Neural cell (in vitro differentiated cells): Measurements from ENCODE around the gene COL27A1. TPM values are rescaled to one million over a fixed set of nuclear protein-coding genes. Genes with fewer than 3 reads are reported as not detected.

Experiments
- H2AFZ ChIP-seq: fragments of 200-600, 300-800 bp; sonication (generic), shearing (Covaris generic); 2 replicates; pipeline ENCODE4 v1.6.0; 2014; ENCODE audit warnings: low read depth, mild to moderate bottlenecking, antibody characterized with exemption, low read length, moderate library complexity
- H3F3A ChIP-seq: fragments of 200-600 bp; shearing (Covaris generic); 2 replicates; pipeline ENCODE4 v1.6.1; 2016; ENCODE audit warnings: mild to moderate bottlenecking, moderate library complexity, mixed read lengths, antibody characterized with exemption, low read length; ENCODE audit not compliant: insufficient read depth, poor library complexity, severe bottlenecking
- H3K27ac ChIP-seq: fragments of 200-600, 300-800 bp; sonication (generic), shearing (Covaris generic); 2 replicates; pipeline ENCODE4 v1.5.1; 2014; ENCODE audit warnings: mild to moderate bottlenecking, low read length, moderate library complexity
- H3K27me3 ChIP-seq: fragments of 300-800, 200-600 bp; sonication (generic), shearing (Covaris generic); 2 replicates; pipeline ENCODE4 v1.6.0; 2014; ENCODE audit warnings: mild to moderate bottlenecking, low read depth, low read length, moderate library complexity; ENCODE audit not compliant: insufficient read depth
- H3K36me3 ChIP-seq: fragments of 300-800, 200-600 bp; sonication (generic), shearing (Covaris generic); 2 replicates; pipeline ENCODE4 v1.5.1; 2014; ENCODE audit warnings: mild to moderate bottlenecking, antibody characterized with exemption, low read length, moderate library complexity; ENCODE audit not compliant: insufficient read depth
- H3K4me2 ChIP-seq: fragments of 300-800, 200-600 bp; sonication (generic), shearing (Covaris generic); 2 replicates; pipeline ENCODE4 v1.6.0; 2014; ENCODE audit warnings: mild to moderate bottlenecking, low read length
- H3K4me3 ChIP-seq: fragments of 300-800, 200-600 bp; sonication (generic), shearing (Covaris generic); 2 replicates; pipeline ENCODE4 v1.5.1; 2014; ENCODE audit warnings: mild to moderate bottlenecking, low read length, moderate library complexity
- H3K79me2 ChIP-seq: fragments of 200-600 bp; shearing (Covaris generic); replicated peaks from 2 replicates; pipeline ENCODE4 v1.6.0; 2014; ENCODE audit warnings: mild to moderate bottlenecking, low read length, moderate library complexity; ENCODE audit not compliant: insufficient read depth
- H3K9ac ChIP-seq: fragments of 300-800, 200-600 bp; sonication (generic), shearing (Covaris generic); 2 replicates; pipeline ENCODE4 v1.6.1; 2016; ENCODE audit warnings: mild to moderate bottlenecking, low read length, mixed read lengths
- H3K9me2 ChIP-seq: fragments of 200-600 bp; shearing (Covaris generic); 2 replicates; pipeline ENCODE4 v1.6.1; 2016; ENCODE audit warnings: mild to moderate bottlenecking, low read length, mixed read lengths; ENCODE audit not compliant: insufficient read depth
- H3K9me3 ChIP-seq: fragments of 200-600, 300-800 bp; sonication (generic), shearing (Covaris generic); 2 replicates; pipeline ENCODE4 v1.6.1; 2016; ENCODE audit warnings: mild to moderate bottlenecking, mixed run types, low read length, moderate library complexity, mixed read lengths
- H4K20me1 ChIP-seq: fragments of 200-600 bp; shearing (Covaris generic); 2 replicates; pipeline ENCODE4 v1.6.1; 2016; ENCODE audit warnings: mild to moderate bottlenecking, mixed run types; ENCODE audit not compliant: insufficient read depth
- CTCF ChIP-seq: fragments of 450-650 bp; IDR thresholded peaks from 2 replicates; pipeline ENCODE4 v1.5.1; 2014; ENCODE audit warnings: antibody characterized with exemption, mild to moderate bottlenecking, moderate library complexity; ENCODE audit not compliant: poor library complexity, severe bottlenecking
- EP300 ChIP-seq: fragments of 450-650 bp; conservative IDR thresholded peaks from 2 replicates; pipeline ENCODE4 v1.6.1; 2014; ENCODE audit warnings: antibody characterized with exemption, mild to moderate bottlenecking, moderate library complexity; ENCODE audit not compliant: poor library complexity, severe bottlenecking
- EZH2 ChIP-seq: fragments of 200-600, 300-800 bp; shearing (Covaris generic), sonication (generic); IDR thresholded peaks from 2 replicates; pipeline ENCODE4 v1.6.1; 2014; ENCODE audit warnings: antibody characterized with exemption, low read length, borderline replicate concordance, mild to moderate bottlenecking; ENCODE audit not compliant: insufficient read depth, poor library complexity, severe bottlenecking
- MXI1 ChIP-seq: fragments of 450-650 bp; conservative IDR thresholded peaks from 2 replicates; pipeline ENCODE4 v1.6.1; 2014; ENCODE audit warnings: antibody characterized with exemption, mild to moderate bottlenecking; ENCODE audit not compliant: poor library complexity, severe bottlenecking
- POLR2AphosphoS5 ChIP-seq: IDR thresholded peaks from 2 replicates; pipeline ENCODE4 v1.6.1; 2012
- RAD21 ChIP-seq: fragments of 450-650 bp; conservative IDR thresholded peaks from 2 replicates; pipeline ENCODE4 v1.6.1; 2014; ENCODE audit warnings: antibody characterized with exemption, mild to moderate bottlenecking, moderate library complexity
- REST ChIP-seq: IDR thresholded peaks from 2 replicates; pipeline ENCODE4 v1.6.1; 2012; ENCODE audit warnings: borderline replicate concordance
- SMC3 ChIP-seq: fragments of 450-650 bp; conservative IDR thresholded peaks from 2 replicates; pipeline ENCODE4 v1.6.1; 2014; ENCODE audit warnings: antibody characterized with exemption, mild to moderate bottlenecking, moderate library complexity; ENCODE audit not compliant: poor library complexity
- TAF1 ChIP-seq: IDR thresholded peaks from 2 replicates; pipeline ENCODE4 v1.6.1; 2012; ENCODE audit warnings: low read depth
- polyA plus RNA-seq: library from polyadenylated mRNA; depleted of rRNA; stranded (reverse); fragments of >200 nt; gene quantifications from 2 replicates; pipeline ENCODE4 v1.2.3, GENCODE V29; 2014

COL27A1 gene
- polyA plus RNA-seq, 1 donor from 2014 or later = 0.25 TPM

- Histone ChIP-seq H3K4me3 (no peak overlapping the region), H3F3A (no peaks in the 10 kb centered on the region), H3K27me3 (no peaks in the 10 kb centered on the region), H3K4me2 (no peak overlapping the region), H3K9me3 (no peaks in the 10 kb centered on the region), H3K27ac (no peak overlapping the region), H3K36me3 (no peaks in the 10 kb centered on the region), H4K20me1 (no peaks in the 10 kb centered on the region), H3K9ac (no peak overlapping the region), H2AFZ (no peak overlapping the region), H3K9me2 (no peaks in the 10 kb centered on the region), H3K79me2 (no peaks in the 10 kb centered on the region)
- TF ChIP-seq REST (no peak), MXI1 (no peak), EP300 (no peak), POLR2AphosphoS5 (no peak), TAF1 (no peak), EZH2 (no peak), RAD21 (no peak), CTCF (no peak), SMC3 (no peak)
Measured at GRCh38 chr9:114347675-114348074, 192.3 kb downstream of the COL27A1 start.

GRCh38 chr9:114348261-114348905, 193.0 kb downstream of the COL27A1 start:
- Histone ChIP-seq H4K20me1 (no peaks in the 10 kb centered on the region), H3K27ac (no peak overlapping the region), H3K9me2 (no peaks in the 10 kb centered on the region), H3K4me2 (no peak overlapping the region), H3K27me3 (no peaks in the 10 kb centered on the region), H2AFZ (no peak overlapping the region), H3K4me3 (no peak overlapping the region), H3K9me3 (no peaks in the 10 kb centered on the region), H3K9ac (no peak overlapping the region), H3F3A (no peaks in the 10 kb centered on the region), H3K79me2 (no peaks in the 10 kb centered on the region), H3K36me3 (no peaks in the 10 kb centered on the region)
- TF ChIP-seq RAD21 = no peak
- TF ChIP-seq EP300 = no peak
- no peak for TF ChIP-seq TAF1
- TF ChIP-seq EZH2 = no peak
- TF ChIP-seq REST = no peak
- TF ChIP-seq POLR2AphosphoS5 = no peak
